GM18508 (cell line): ENCODE data around the gene AXIN2.
"Not testable (repeated sequence)": the region's sequence is repeated elsewhere in the genome, so short reads cannot be mapped to it uniquely, and the experiment has no call there.

Experiments used
- ATAC-seq: cut with Tn5 transposase; IDR thresholded peaks from one replicate; pipeline ENCODE4 v1.9.1; 2021; ENCODE audit warnings: moderate number of reproducible peaks; ENCODE audit not compliant: insufficient read depth, unreplicated experiment

The AXIN2 gene

DNA sequence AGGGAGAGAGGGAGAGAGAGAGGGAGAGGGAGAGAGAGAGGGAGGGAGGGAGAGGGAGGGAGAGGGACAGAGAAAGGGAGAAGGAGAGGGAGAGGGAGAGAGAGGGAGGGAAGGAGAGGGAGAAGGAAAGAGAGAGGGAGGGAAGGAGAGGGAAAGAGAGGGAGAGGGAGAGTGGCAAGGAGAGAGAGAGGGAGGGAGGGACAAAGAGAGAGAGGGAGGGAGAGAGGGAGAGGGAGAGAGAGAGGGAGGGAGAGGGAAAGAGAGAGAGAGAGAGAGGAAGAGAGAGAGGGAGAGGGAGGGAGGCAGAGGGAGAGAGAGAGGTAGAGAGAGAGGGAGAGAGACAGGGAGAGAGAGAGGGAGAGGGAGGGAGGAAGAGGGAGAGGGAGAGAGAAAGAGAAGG lies 73.5 kb downstream of the AXIN2 start:
- no peak for ATAC-seq

DNA sequence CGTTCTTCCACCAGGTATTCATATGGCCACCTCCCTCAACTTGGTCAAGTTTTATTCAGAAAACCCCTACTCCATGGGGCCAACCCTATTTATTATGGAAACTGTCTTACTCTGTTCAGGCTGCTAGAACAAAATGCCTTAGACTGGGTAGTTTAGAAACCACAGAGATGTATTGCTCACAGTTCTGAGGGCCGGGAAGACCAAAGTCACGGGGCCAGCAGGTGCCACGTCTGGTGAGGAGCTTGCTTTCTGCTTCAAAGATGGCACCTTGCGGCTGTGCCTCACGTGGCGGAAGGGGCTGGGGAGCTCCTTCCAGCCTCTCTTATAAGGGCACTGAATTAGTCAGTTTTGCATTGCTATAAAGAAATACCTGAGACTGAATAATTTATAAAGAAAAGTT lies 74.3 kb downstream of the AXIN2 start:
- ATAC-seq = no peak

DNA sequence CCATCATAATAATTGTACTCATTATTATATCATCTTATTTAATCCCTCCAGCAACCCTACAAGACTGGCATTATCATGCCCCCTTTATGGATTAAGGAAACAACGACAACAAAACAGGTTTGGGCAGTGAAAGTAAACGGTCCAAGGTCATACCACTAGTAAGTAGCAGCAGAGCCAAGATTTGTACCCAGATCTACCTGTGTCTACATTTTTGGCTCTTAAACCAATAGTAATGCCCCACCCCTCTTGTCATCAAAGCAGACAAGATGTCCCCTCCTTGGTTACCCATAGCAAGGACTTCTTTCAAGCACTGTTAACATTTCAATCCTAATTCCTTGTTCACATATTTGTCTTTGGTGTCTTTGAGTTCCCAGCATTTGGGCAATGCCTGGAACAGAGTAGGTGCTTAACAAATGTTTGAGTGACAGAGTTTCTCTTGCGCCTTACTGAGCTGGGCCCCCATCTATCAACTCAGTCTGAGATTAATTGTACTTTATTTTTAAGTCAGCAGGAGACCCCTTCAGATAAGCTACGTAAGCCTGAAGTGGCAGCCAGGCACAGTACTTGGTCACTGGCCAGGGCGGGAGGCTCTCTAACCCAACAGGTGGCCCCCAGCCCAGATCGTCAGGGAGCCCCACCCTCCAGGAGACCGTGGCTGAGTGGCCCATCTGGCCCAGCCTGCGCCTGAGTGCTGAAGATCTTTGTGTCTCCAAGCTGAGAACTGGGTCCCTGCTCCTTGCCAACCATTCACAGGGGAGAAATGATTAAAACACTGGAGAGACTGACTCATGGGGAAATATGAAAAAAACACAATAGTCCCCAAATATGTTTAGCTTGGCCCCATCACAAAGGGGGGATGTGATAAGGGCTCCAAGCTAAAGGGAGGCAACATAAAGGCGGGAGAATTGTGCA lies 75.8 kb downstream of the AXIN2 start:
- ATAC-seq = no peak

DNA sequence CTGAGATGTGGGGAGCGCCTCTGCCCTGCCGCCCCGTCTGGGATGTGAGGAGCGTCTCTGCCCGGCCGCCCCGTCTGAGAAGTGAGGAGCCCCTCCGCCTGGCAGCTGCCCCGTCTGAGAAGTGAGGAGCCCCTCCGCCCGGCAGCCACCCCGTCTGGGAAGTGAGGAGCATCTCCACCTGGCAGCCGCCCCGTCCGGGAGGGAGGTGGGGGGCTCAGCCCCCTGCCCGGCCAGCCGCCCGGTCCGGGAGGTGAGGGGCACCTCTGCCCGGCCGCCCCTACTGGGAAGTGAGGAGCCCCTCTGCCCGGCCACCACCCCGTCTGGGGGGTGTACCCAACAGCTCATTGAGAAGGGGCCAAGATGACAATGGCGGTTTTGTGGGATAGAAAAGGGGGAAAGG lies 77.0 kb downstream of the AXIN2 start:
- not testable (repeated sequence) for ATAC-seq

DNA sequence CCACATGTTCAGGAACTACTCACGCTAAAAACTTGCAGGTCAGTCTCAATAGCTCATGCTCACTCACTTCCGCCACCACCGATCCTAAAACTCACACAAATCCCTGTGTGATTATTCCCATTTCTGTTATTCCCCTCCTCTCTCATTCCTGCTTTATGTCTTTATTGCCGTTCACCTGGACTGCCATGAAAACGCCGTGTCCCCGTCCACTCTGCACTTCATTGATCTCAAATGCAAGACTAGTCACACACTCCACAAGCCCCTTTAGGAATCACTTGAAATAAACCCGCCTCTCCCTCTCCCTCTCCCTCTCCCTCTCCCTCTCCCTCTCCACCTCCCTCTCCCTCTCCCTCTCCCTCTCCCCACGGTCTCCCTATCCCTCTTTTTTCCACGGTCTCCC lies 78.0 kb downstream of the AXIN2 start:
- no peak for ATAC-seq

DNA sequence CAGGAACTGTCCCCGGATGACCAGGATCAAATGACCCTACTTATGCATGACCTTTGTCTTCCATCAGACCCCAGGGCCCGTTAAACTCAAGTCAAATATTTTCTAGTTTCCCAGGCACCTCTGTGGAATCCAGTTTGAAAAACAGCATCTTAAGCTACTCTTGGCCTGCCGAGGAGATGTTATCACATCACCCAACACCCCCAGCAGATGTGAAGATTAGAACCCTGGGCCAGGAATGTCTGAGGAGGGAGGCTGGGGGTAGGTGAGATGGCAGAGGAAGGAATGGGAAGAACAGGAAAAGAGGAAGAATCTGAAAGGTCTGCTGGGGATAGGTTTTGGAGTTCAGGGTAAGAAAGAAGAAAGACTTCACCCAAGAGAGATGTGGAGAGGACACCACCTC lies 79.2 kb downstream of the AXIN2 start:
- no peak for ATAC-seq

DNA sequence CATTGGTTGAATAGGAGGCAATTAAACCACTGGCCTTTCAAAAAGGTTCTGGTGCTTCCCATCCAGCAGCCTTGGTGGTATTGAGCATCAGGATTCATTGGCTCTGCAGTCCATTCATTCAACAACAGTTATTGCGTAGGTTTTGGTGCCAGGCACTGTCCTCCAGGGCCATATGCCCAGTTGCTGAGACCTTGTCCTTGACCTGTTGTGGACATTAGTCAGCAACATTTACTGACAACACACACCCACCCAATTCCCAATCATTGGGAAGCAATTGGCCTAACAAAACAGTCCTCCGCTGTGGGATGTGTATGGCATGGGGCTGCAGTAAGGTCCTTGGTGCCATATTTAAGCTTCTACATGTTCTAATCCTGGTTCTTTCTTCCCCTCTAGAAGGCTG lies 82.2 kb downstream of the AXIN2 start:
- ATAC-seq = no peak
